Psoas muscle (tissue), 8 donors: ENCODE measurements around the gene GTPBP1. TPM values are rescaled to one million over a fixed set of nuclear protein-coding genes. Genes with fewer than 3 reads are reported as not detected.

Experiments
- ATAC-seq, 4 donors: fragments of 200-7000 bp; cut with Tn5 transposase; one replicate each; pipeline ENCODE4 v1.9.1; 2020; ENCODE audit warnings: moderate library complexity in 3 of 4, mild to moderate bottlenecking in 2 of 4
- DNase-seq, 2 donors: peaks; one replicate each; pipeline ENCODE4 v3.0.0-alpha.2; 2020
- H3K27ac ChIP-seq: fragments of 200-600 bp; one replicate; pipeline ENCODE4 v1.8.0; 2022
- H3K27me3 ChIP-seq, 3 donors: fragments of 200-600 bp in 1 of 3; one replicate each; pipeline versions ENCODE4 v1.6.1 to v1.8.0; 2013 to 2022; ENCODE audit warnings: low read length in 2 of 3, mild to moderate bottlenecking in 2 of 3, moderate library complexity in 1 of 3; ENCODE audit not compliant: insufficient read depth in 3 of 3
- H3K36me3 ChIP-seq, 2 donors: fragments of 200-600 bp in 1 of 2; one replicate each; pipeline versions ENCODE4 v1.6.1 to v1.8.0; 2013 to 2022; ENCODE audit warnings: low read depth in 1 of 2, mild to moderate bottlenecking in 1 of 2, moderate library complexity in 1 of 2; ENCODE audit not compliant: insufficient read depth in 1 of 2
- H3K4me1 ChIP-seq: fragments of 200-600 bp; one replicate; pipeline ENCODE4 v1.8.0; 2022
- H3K4me3 ChIP-seq: fragments of 200-600 bp; one replicate; pipeline ENCODE4 v1.8.0; 2022; ENCODE audit warnings: mild to moderate bottlenecking
- H3K9me3 ChIP-seq: fragments of 200-600 bp; one replicate; pipeline ENCODE4 v1.8.0; 2022
- CTCF ChIP-seq: fragments of 200-600 bp; IDR thresholded peaks from one replicate; pipeline ENCODE4 v1.8.0; 2022; ENCODE audit warnings: antibody characterized with exemption
- WGBS, 3 donors: extraction: QIAGEN DNeasy Blood & Tissue Kit; methylation state at CpG; one replicate each; pipeline versions ENCODE4 v1.1.6 to v1.1.7; 2013; 5-methylcytosine and 5-hydroxymethylcytosine counted together
- intact Hi-C, 2 donors: fragments of 100-400 bp; cut with DNase I; formaldehyde crosslinking; loops; one replicate each; pipeline versions ENCODE4 v1.11.0 to v1.14.2; 2022
- polyA plus RNA-seq, 3 donors: library from polyadenylated mRNA; stranded (reverse); fragments of 200-250 nt; gene quantifications; one replicate each; pipeline ENCODE4 v1.2.3, GENCODE V29; 2013
- total RNA-seq, 4 donors: library from RNA; stranded (reverse); fragmentation: NEBNext Ultra II Directional in 2 of 4; extraction: Animal tissue kit (Norgen Biotek cat#: 25700) in 2 of 4; gene quantifications; one replicate each; pipeline versions ENCODE4 v1.2.1 to v1.2.4, GENCODE V29; 2021 to 2023
- donor health status: healthy with polysubstance abuse.
- donor health status: DM: no; HTN: no; CAD: no; lungs with moderate emphysema.
- donor health status: Bipolar disorder and iron deficiency.
- donor health status: healthy.
- donor health status: DM: yes; HTN: yes; CAD: no.
- donor health status: DM: no; HTN: no; CAD: no.
- donor health status: DM: no; HTN: no; CAD: no.
- donor health status: DM: yes; HTN: yes; CAD: no.

GTPBP1 gene
- total and polyA plus RNA-seq, 7 donors = 16.4 to 46.1 (median 24.3) TPM

- Histone ChIP-seq H3K36me3 (peaks cover 5 to 77% of the 10 kb centered on the region in 2 donors), H3K4me1 (peaks cover 23% of the 10 kb centered on the region), H3K27me3 (no peaks in the 10 kb centered on the region), H3K9me3 (no peaks in the 10 kb centered on the region), H3K27ac (no peak overlapping the region), H3K4me3 (no peak overlapping the region)
- DNase-seq (peak in 1 of 2 donors; percentile 7), ATAC-seq (no peak)
- intact Hi-C loops = no loop called here
- TF ChIP-seq CTCF = no peak
- 91 to 93% (median 92%) methylated on average over 6 of the region's 6 CpGs for WGBS, 3 donors
Measured at GRCh38 chr22:38719196-38719595, 13.5 kb downstream of the GTPBP1 start.

GRCh38 chr22:38720350-38720749 lies 14.6 kb downstream of the GTPBP1 start:
- H3K27ac ChIP-seq = no peak overlapping the region
- H3K36me3 ChIP-seq = peaks cover 5 to 89% of the 10 kb centered on the region in 2 donors
- H3K4me3 ChIP-seq = no peak overlapping the region
- WGBS, 3 donors = 90 to 98% (median 93%) methylated on average over 3 of the region's 3 CpGs
- H3K27me3 ChIP-seq = no peaks in the 10 kb centered on the region
- intact Hi-C loops = no loop called here
- no peak for ATAC-seq
- TF ChIP-seq CTCF = no peak
- H3K4me1 ChIP-seq = peaks cover 14% of the 10 kb centered on the region
- DNase-seq = peak in 1 of 2 donors; percentile 12
- no peaks in the 10 kb centered on the region for H3K9me3 ChIP-seq

GRCh38 chr22:38721551-38721950 lies 15.8 kb downstream of the GTPBP1 start:
- 84 to 93% (median 92%) methylated on average over 7 of the region's 7 CpGs for WGBS, 3 donors

GRCh38 chr22:38724176-38724575 lies 18.4 kb downstream of the GTPBP1 start:
- TF ChIP-seq CTCF = no peak
- 96% methylated on average over 7 of the region's 7 CpGs for WGBS, 3 donors
- DNase-seq = peak in 1 of 2 donors; percentile 26

More at GRCh38 chr22:38721551-38721950, 15.8 kb downstream of the GTPBP1 start:
- H3K36me3 ChIP-seq = peaks cover 8 to 92% of the 10 kb centered on the region in 2 donors
- H3K27ac ChIP-seq = no peak overlapping the region
- peaks cover 13% of the 10 kb centered on the region for H3K4me1 ChIP-seq
- no peaks in the 10 kb centered on the region for H3K9me3 ChIP-seq
- no peak overlapping the region for H3K4me3 ChIP-seq
- DNase-seq = no peak
- TF ChIP-seq CTCF = no peak
- intact Hi-C loops = no loop called here
- no peak for ATAC-seq
- no peaks in the 10 kb centered on the region for H3K27me3 ChIP-seq

More at GRCh38 chr22:38724176-38724575, 18.4 kb downstream of the GTPBP1 start:
- no peak overlapping the region for H3K4me3 ChIP-seq
- H3K27me3 ChIP-seq = no peaks in the 10 kb centered on the region
- no peaks in the 10 kb centered on the region for H3K9me3 ChIP-seq
- intact Hi-C loops = no loop called here
- ATAC-seq = no peak
- no peak overlapping the region for H3K27ac ChIP-seq
- peaks cover 8 to 98% of the 10 kb centered on the region in 2 donors for H3K36me3 ChIP-seq
- H3K4me1 ChIP-seq = no peaks in the 10 kb centered on the region
